ENCODE measurements around the gene PPA1. TPM values are rescaled to one million over a fixed set of nuclear protein-coding genes. Genes with fewer than 3 reads are reported as not detected.

The PPA1 gene
- total RNA-seq, 1 experiment from 2014 or later = 293 TPM

GRCh38 chr10:70222340-70222794 lies 10.9 kb downstream of the PPA1 start:
- CTCF ChIA-PET = interaction anchor here (0.6 to 10.1 kb wide), 23 partner anchors 9 to 263 kb away, joined by 3 to 232 read pairs (median 5); partner anchors contain the start of genes PPA1 and TYSND1
- Mint-ChIP-seq H3K27ac (ENCODE audit: low read depth, unreplicated experiment) (peak overlapping the region; percentile 87), H3K9me3 (ENCODE audit: unreplicated experiment) (no peaks in the 10 kb centered on the region), H3K4me1 (ENCODE audit: insufficient read depth, unreplicated experiment) (peaks cover 33% of the 10 kb centered on the region), H3K27me3 (ENCODE audit: insufficient read depth, unreplicated experiment) (no peaks in the 10 kb centered on the region), H3K4me3 (ENCODE audit: unreplicated experiment) (no peak overlapping the region), H3K36me3 (ENCODE audit: insufficient read depth, unreplicated experiment) (peaks cover 64% of the 10 kb centered on the region)
- peak; percentile 71 for DNase-seq (ENCODE audit: unreplicated experiment)
- TF ChIP-seq, protein P1, sequence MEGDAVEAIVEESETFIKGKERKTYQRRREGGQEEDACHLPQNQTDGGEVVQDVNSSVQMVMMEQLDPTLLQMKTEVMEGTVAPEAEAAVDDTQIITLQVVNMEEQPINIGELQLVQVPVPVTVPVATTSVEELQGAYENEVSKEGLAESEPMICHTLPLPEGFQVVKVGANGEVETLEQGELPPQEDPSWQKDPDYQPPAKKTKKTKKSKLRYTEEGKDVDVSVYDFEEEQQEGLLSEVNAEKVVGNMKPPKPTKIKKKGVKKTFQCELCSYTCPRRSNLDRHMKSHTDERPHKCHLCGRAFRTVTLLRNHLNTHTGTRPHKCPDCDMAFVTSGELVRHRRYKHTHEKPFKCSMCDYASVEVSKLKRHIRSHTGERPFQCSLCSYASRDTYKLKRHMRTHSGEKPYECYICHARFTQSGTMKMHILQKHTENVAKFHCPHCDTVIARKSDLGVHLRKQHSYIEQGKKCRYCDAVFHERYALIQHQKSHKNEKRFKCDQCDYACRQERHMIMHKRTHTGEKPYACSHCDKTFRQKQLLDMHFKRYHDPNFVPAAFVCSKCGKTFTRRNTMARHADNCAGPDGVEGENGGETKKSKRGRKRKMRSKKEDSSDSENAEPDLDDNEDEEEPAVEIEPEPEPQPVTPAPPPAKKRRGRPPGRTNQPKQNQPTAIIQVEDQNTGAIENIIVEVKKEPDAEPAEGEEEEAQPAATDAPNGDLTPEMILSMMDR (IDR thresholded peaks at IDR 0.05; ENCODE audit: unreplicated experiment) = no peak
- BruUV-seq (replicated peaks) = no TSS peak
- intact Hi-C loops (cut with micrococcal nuclease) = no loop called here
- POLR2A ChIA-PET = interaction anchor here (0.6 to 6.6 kb wide), 13 partner anchors 10 to 1891 kb away, joined by 3 to 116 read pairs (median 7); partner anchors contain the start of genes EIF4EBP2, HNRNPH3, PPA1 and SAR1A

DNA sequence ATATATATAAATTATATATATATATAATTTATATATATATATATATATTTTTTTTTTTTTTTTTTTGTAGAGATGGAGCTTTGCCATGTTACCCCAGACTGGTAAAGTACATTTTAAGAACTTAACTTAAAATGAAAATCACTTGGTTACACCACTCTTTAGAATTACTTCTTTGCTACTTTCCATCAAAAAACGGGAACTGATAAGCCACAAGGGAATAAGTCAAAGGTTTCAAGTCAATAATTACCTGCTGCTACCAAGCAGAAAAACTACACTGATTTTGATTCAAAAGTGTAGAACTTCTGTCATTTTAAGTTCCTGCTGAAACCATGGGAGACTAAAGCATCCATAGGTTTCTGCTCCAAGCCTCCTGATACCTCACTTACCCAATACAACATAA lies 12.2 kb downstream of the PPA1 start:
- Mint-ChIP-seq H3K36me3 (ENCODE audit: insufficient read depth, unreplicated experiment) (peaks cover 69% of the 10 kb centered on the region), H3K9me3 (ENCODE audit: unreplicated experiment) (no peaks in the 10 kb centered on the region), H3K4me3 (ENCODE audit: unreplicated experiment) (peak overlapping the region; percentile 45), H3K27me3 (ENCODE audit: insufficient read depth, unreplicated experiment) (no peaks in the 10 kb centered on the region), H3K4me1 (ENCODE audit: insufficient read depth, unreplicated experiment) (peaks cover 32% of the 10 kb centered on the region), H3K27ac (ENCODE audit: low read depth, unreplicated experiment) (peak overlapping the region; percentile 87)
- intact Hi-C loops (cut with micrococcal nuclease) = loop anchor here (1.0 kb wide), 4 partner anchors 74 to 166 kb away; no protein-coding TSS in a partner anchor
- ChIA-PET CTCF (interaction anchor here (0.6 to 10.1 kb wide), 20 partner anchors 11 to 184 kb away, joined by 3 to 232 read pairs (median 6); partner anchors contain the start of genes PPA1 and TYSND1), POLR2A (interaction anchor here (0.6 to 6.6 kb wide), 20 partner anchors 11 to 225 kb away, joined by 3 to 116 read pairs (median 5); partner anchors contain the start of genes EIF4EBP2, PPA1 and TYSND1)
- TF ChIP-seq, protein P1 (IDR thresholded peaks at IDR 0.05; ENCODE audit: unreplicated experiment) = no peak
- BruUV-seq (replicated peaks) = no TSS peak
- no peak for DNase-seq (ENCODE audit: unreplicated experiment)

DNA sequence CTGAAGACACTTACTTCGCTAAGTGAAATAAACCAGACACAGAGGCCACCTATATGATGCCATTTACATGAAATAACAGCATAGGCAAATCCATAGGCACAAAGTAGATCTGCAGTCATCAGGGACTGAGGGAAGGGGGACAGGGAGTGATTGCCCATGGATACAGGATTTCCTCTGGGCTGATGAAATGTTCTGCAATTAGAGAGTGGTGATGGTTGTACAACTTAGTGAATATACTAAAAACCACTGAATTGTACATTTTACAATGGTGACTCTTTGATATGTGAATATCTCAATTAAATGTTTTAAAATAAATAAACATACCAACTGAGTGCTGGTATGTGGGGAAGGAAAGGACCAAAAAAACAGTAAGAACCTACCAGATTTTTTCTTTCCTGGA lies 20.4 kb downstream of the PPA1 start:
- intact Hi-C loops (cut with micrococcal nuclease) = no loop called here
- no peak overlapping the region for H3K27ac Mint-ChIP-seq (ENCODE audit: low read depth, unreplicated experiment)
- ChIA-PET CTCF (no interaction called here), POLR2A (interaction anchor here (1.0 kb wide), 1 partner anchor 42 kb away, joined by 5 read pairs; the partner anchor contains the start of gene SAR1A)
- no peak for DNase-seq (ENCODE audit: unreplicated experiment)
- H3K4me1 Mint-ChIP-seq (ENCODE audit: insufficient read depth, unreplicated experiment) = peaks cover 6% of the 10 kb centered on the region
- no TSS peak for BruUV-seq (replicated peaks)
- H3K27me3 Mint-ChIP-seq (ENCODE audit: insufficient read depth, unreplicated experiment) = no peaks in the 10 kb centered on the region
- no peak overlapping the region for H3K4me3 Mint-ChIP-seq (ENCODE audit: unreplicated experiment)
- TF ChIP-seq, protein P1 (IDR thresholded peaks at IDR 0.05; ENCODE audit: unreplicated experiment) = no peak
- peaks cover 95% of the 10 kb centered on the region for H3K36me3 Mint-ChIP-seq (ENCODE audit: insufficient read depth, unreplicated experiment)
- no peaks in the 10 kb centered on the region for H3K9me3 Mint-ChIP-seq (ENCODE audit: unreplicated experiment)

DNA sequence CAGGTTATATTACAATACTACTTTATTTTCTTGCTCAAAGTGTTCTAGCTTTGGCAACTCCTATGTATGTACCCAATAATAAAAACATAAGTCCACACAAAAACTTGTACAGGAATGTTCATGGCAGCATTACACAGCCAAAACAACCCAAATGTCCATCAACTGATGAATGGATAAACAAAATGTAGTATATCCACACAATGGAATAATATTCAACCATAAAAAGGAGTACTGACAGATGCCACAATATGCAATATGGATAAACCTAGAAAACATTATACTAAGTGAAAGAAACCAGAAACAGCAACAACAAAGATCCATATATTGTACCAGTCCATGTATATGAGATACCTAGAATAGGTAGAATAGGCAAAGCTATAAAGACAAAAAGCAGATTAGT lies 21.0 kb downstream of the PPA1 start:
- no peaks in the 10 kb centered on the region for H3K9me3 Mint-ChIP-seq (ENCODE audit: unreplicated experiment)
- H3K36me3 Mint-ChIP-seq (ENCODE audit: insufficient read depth, unreplicated experiment) = peaks cover 95% of the 10 kb centered on the region
- intact Hi-C loops (cut with micrococcal nuclease) = no loop called here
- H3K27me3 Mint-ChIP-seq (ENCODE audit: insufficient read depth, unreplicated experiment) = no peaks in the 10 kb centered on the region
- TSS peak; percentile 5 for BruUV-seq (replicated peaks)
- H3K4me3 Mint-ChIP-seq (ENCODE audit: unreplicated experiment) = no peak overlapping the region
- ChIA-PET POLR2A (interaction anchor here (1.0 kb wide), 1 partner anchor 42 kb away, joined by 5 read pairs; the partner anchor contains the start of gene SAR1A), CTCF (no interaction called here)
- no peak overlapping the region for H3K27ac Mint-ChIP-seq (ENCODE audit: low read depth, unreplicated experiment)
- DNase-seq (ENCODE audit: unreplicated experiment) = no peak
- TF ChIP-seq, protein P1 (IDR thresholded peaks at IDR 0.05; ENCODE audit: unreplicated experiment) = no peak
- H3K4me1 Mint-ChIP-seq (ENCODE audit: insufficient read depth, unreplicated experiment) = peaks cover 6% of the 10 kb centered on the region
